22Rv1 (cell line): Measurements from ENCODE around the gene PLXNA4.

ENCODE experiments used
- ZFX ChIP-seq: fragments of 450-650 bp; IDR thresholded peaks from 2 replicates; pipeline ENCODE4 v1.6.1; 2017; ENCODE audit warnings: antibody characterized with exemption, borderline replicate concordance
- TF ChIP-seq, protein P1 (sequence below): fragments of 450-650 bp; IDR thresholded peaks from 2 replicates; pipeline ENCODE4 v1.5.1; 2017; ENCODE audit warnings: mild to moderate bottlenecking

DNA sequence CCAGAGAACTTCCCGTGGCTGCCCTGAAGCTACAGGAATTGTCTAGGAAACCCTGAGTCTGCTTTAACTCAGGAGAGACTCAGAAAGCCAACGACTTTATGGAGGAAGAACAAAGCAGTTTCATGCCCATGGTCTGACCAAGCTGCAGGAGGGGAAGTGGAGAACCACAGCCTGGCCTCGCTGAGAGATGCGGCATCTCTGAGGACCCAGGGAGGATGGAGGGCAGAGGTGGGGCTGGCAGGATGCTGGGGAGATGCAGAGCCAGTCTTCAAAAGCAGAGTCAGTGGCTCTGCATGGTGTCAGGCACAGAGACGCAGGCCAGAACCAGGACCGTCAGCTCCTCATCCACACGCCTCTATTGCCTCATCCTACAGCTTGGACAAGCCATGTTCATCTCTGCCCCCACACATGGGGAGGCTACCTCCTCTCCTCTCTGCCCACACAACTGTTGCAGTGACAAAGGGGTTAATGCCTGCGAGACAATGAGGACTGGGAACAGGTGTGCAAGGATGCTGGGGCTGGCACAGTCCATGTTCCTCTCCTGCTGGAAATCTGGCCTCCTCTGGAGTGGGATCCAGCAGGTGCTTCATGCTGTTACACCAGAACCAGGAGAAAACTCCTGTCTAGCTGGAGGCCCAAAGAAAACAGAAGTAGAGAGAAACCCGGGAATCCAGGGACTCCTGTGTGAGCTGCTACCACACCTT, 267.0 kb downstream of the PLXNA4 start:
- TF ChIP-seq, protein P1, sequence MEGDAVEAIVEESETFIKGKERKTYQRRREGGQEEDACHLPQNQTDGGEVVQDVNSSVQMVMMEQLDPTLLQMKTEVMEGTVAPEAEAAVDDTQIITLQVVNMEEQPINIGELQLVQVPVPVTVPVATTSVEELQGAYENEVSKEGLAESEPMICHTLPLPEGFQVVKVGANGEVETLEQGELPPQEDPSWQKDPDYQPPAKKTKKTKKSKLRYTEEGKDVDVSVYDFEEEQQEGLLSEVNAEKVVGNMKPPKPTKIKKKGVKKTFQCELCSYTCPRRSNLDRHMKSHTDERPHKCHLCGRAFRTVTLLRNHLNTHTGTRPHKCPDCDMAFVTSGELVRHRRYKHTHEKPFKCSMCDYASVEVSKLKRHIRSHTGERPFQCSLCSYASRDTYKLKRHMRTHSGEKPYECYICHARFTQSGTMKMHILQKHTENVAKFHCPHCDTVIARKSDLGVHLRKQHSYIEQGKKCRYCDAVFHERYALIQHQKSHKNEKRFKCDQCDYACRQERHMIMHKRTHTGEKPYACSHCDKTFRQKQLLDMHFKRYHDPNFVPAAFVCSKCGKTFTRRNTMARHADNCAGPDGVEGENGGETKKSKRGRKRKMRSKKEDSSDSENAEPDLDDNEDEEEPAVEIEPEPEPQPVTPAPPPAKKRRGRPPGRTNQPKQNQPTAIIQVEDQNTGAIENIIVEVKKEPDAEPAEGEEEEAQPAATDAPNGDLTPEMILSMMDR, result no peak
- TF ChIP-seq ZFX, result no peak
